ENCODE results near the gene REM1.

REM1 gene

DNA sequence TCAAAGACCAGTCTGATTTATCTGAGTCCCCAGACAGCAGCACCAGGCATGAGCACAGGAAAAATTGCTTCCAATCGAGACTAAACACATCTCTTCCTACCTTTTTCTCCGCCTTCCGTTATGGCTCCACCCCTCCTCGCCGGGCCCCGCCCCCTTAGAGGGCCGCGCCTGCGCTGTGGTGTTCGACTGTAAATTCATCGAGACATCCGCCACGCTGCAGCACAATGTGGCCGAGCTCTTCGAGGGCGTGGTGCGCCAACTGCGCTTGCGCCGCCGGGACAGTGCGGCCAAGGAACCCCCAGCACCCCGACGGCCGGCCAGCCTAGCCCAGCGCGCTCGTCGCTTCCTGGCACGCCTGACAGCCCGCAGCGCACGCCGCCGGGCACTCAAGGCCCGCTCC, 8.9 kb downstream of the REM1 start:
- DNase-seq (ENCODE audit: extremely low spot score): no peak
- POLR2A ChIA-PET: no interaction called here
- TF ChIP-seq ZNF384 (IDR thresholded peaks at IDR 0.05): no peak
- CTCF ChIA-PET: interaction anchor here (0.8 kb wide), 1 partner anchor 19 kb away, joined by 3 read pairs; no protein-coding TSS in a partner anchor

DNA sequence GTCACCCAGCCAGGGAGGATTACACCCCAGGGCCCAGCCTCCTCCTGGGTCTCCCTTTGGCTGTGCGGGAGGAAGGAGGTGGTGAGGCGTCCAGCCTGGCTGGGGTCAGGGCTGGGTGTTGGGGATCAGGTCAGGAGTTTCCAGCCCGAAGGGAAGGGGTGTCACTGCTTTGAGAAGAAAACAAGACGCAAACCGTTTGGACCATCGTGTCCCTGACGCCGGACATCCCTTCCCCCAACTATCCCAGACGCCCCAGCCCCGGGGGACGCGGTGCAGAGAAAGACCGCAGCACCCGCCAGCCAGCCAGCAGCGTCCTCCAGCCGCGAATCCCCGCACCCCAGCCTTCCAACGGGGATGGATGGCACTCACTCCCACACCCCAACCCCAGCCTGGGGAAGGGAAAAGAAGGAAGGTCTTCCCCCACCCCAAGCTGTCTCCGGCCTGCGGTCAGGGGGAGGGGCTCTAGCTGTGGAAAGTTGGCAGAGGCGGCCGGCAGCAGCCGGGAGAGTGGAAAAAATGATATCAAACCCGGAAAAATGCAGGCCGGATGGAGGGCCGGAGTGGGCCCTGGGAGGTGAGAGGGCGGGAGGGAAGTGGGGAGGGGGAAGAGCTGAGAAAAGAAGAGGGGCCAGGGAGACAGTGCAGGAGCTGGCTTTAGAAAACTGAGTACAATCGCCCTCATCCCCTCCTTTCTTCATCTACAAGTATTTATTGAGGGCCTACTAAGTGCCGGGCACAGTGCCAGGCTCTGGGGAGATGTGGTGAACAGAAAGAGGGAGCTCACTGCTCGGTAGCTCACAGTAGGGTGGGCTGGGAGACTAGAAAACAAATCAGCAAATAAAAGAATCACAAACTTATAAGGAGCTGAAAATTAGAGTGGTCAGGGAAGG, 10.6 kb downstream of the REM1 start:
- TF ChIP-seq LEF1 (IDR thresholded peaks at IDR 0.05; ENCODE audit: borderline replicate concordance) (no peak), SUZ12 (IDR thresholded peaks at IDR 0.05) (no peak), CTBP1 (IDR thresholded peaks at IDR 0.05; ENCODE audit: borderline replicate concordance) (no peak), ARNT (IDR thresholded peaks at IDR 0.05) (no peak), SP1 (IDR thresholded peaks at IDR 0.05) (no peak), L3MBTL2 (conservative IDR thresholded peaks at IDR 0.05) (no peak), ELF4 (IDR thresholded peaks at IDR 0.05) (no peak)
- no peak for DNase-seq (ENCODE audit: extremely low spot score)
- CTCF ChIA-PET: interaction anchor here (2.1 kb wide), 1 partner anchor 17 kb away, joined by 6 read pairs; no protein-coding TSS in a partner anchor
- POLR2A ChIA-PET: no interaction called here

DNA sequence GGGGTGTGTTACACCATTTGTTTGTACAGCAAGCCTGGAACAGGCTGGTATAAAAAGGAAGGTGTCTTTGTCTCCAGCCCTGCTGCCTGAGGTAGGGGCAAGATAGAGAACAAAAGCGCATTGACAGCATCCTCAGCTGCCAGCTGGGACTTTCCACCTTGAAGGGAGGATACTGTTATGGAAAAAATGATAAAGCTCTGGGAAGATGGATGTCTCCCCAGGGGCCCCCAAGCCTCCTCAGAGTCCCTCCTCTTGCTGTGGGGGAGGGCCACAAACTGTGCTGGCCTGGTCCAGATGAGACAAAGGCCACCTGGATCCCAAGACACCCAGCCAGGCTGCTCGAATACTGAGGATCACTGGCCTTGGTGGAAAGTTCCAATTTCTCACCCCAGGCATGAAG, 13.0 kb downstream of the REM1 start:
- POLR2A ChIA-PET: no interaction called here
- TF ChIP-seq SUZ12 (IDR thresholded peaks at IDR 0.05) (no peak), TARDBP (IDR thresholded peaks at IDR 0.05) (no peak), ZNF384 (IDR thresholded peaks at IDR 0.05) (no peak), HDGF (IDR thresholded peaks at IDR 0.05; ENCODE audit: borderline replicate concordance) (no peak), FOXA1 (IDR thresholded peaks at IDR 0.05) (no peak), NFRKB (IDR thresholded peaks at IDR 0.05) (no peak), BHLHE40 (IDR thresholded peaks at IDR 0.05; ENCODE audit: borderline replicate concordance) (no peak), CTBP1 (IDR thresholded peaks at IDR 0.05; ENCODE audit: borderline replicate concordance) (no peak)
- CTCF ChIA-PET: interaction anchor here (0.9 kb wide), 1 partner anchor 28 kb away, joined by 4 read pairs; no protein-coding TSS in a partner anchor
- DNase-seq (ENCODE audit: extremely low spot score): no peak

DNA sequence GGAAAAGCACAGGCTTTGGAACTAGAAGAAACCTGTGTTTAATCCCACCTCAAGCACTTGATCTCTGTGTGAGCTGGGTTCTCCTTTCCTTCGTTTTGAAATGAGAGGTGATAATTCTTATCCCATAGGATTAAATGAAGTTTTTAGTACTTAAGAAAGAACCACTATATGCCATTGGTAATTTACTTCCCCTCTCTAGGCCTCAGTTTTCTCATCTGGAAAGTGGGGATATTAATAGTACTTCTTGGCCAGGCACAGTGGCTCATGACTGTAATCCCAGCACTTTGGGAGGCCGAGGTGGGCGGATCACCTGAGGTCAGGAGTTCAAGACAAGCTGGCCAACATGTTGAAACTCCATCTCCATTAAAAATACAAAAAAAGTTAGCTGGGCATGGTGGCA, 14.1 kb downstream of the REM1 start:
- TF ChIP-seq L3MBTL2 (conservative IDR thresholded peaks at IDR 0.05) (no peak), NFRKB (IDR thresholded peaks at IDR 0.05) (no peak), ELF4 (IDR thresholded peaks at IDR 0.05) (no peak), HDGF (IDR thresholded peaks at IDR 0.05; ENCODE audit: borderline replicate concordance) (no peak), ARNT (IDR thresholded peaks at IDR 0.05) (no peak), CTBP1 (IDR thresholded peaks at IDR 0.05; ENCODE audit: borderline replicate concordance) (no peak), FOXA1 (IDR thresholded peaks at IDR 0.05) (no peak), FOXK2 (IDR thresholded peaks at IDR 0.05) (no peak), SP1 (IDR thresholded peaks at IDR 0.05) (no peak), SUZ12 (IDR thresholded peaks at IDR 0.05) (no peak), ZNF384 (IDR thresholded peaks at IDR 0.05) (no peak), LEF1 (IDR thresholded peaks at IDR 0.05; ENCODE audit: borderline replicate concordance) (no peak), FOXM1 (IDR thresholded peaks at IDR 0.05; ENCODE audit: borderline replicate concordance) (no peak), BHLHE40 (IDR thresholded peaks at IDR 0.05; ENCODE audit: borderline replicate concordance) (no peak), TARDBP (IDR thresholded peaks at IDR 0.05) (no peak)
- TF ChIP-seq, protein P1, sequence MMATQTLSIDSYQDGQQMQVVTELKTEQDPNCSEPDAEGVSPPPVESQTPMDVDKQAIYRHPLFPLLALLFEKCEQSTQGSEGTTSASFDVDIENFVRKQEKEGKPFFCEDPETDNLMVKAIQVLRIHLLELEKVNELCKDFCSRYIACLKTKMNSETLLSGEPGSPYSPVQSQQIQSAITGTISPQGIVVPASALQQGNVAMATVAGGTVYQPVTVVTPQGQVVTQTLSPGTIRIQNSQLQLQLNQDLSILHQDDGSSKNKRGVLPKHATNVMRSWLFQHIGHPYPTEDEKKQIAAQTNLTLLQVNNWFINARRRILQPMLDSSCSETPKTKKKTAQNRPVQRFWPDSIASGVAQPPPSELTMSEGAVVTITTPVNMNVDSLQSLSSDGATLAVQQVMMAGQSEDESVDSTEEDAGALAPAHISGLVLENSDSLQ (IDR thresholded peaks at IDR 0.05): no peak
- POLR2A ChIA-PET: no interaction called here
- CTCF ChIA-PET: interaction anchor here (2.9 kb wide), 1 partner anchor 14 kb away, joined by 15 read pairs; no protein-coding TSS in a partner anchor
- no peak for DNase-seq (ENCODE audit: extremely low spot score)

DNA sequence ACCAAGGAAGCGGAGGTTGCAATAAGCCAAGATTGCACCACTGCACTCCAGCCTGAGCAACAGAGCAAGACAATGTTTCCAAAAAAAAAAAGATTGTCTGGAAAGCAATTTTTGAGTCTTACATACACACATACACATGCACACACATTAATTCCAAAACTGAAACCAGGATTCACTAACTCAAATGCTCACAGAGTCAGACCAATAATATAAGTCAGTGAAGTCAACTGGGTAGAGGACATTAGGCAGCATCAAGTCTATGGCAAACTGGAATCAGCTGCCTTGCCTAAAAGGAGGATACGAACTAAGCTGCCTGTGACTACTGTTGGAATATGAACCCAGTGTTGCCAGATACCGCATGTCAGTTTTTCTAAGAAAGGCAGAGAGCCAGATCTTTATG, 15.7 kb downstream of the REM1 start:
- TF ChIP-seq FOXA1 (IDR thresholded peaks at IDR 0.05) (no peak), ELF4 (IDR thresholded peaks at IDR 0.05) (no peak), TARDBP (IDR thresholded peaks at IDR 0.05) (no peak), FOXK2 (IDR thresholded peaks at IDR 0.05) (no peak), CTBP1 (IDR thresholded peaks at IDR 0.05; ENCODE audit: borderline replicate concordance) (no peak), FOXM1 (IDR thresholded peaks at IDR 0.05; ENCODE audit: borderline replicate concordance) (no peak), LEF1 (IDR thresholded peaks at IDR 0.05; ENCODE audit: borderline replicate concordance) (no peak), L3MBTL2 (conservative IDR thresholded peaks at IDR 0.05) (no peak), BHLHE40 (IDR thresholded peaks at IDR 0.05; ENCODE audit: borderline replicate concordance) (no peak), SP1 (IDR thresholded peaks at IDR 0.05) (no peak), HDGF (IDR thresholded peaks at IDR 0.05; ENCODE audit: borderline replicate concordance) (no peak), ARNT (IDR thresholded peaks at IDR 0.05) (no peak), ZNF384 (IDR thresholded peaks at IDR 0.05) (no peak), SUZ12 (IDR thresholded peaks at IDR 0.05) (no peak), NFRKB (IDR thresholded peaks at IDR 0.05) (no peak)
- TF ChIP-seq, protein P1 (IDR thresholded peaks at IDR 0.05): no peak
- DNase-seq (ENCODE audit: extremely low spot score): no peak
- ChIA-PET CTCF (interaction anchor here (0.7 to 2.9 kb wide), 2 partner anchors 12 to 18 kb away, joined by 4 to 15 read pairs; no protein-coding TSS in a partner anchor), POLR2A (no interaction called here)

DNA sequence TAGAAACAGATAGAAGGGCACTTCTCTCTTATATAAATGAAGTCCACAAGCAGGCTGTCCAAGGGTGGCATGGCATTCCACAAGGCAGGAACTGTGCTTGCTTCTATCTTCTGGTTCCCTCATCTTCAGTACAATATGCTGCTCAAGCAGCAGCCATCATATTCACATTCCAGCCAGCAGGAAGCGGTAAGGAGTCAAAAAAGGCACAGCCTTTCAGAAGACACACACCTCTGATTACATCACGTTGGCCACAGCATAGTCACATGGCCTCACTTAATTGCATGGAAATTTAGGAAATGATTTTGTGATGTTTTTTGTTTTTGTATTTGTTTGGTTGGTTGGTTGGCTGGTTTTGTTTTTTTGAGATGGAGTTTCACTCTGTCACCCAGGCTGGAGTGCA, 19.0 kb downstream of the REM1 start:
- CTCF ChIA-PET: interaction anchor here (1.2 kb wide), 1 partner anchor 33 kb away, joined by 4 read pairs; no protein-coding TSS in a partner anchor
- DNase-seq (ENCODE audit: extremely low spot score): peak; percentile 62
- TF ChIP-seq HDGF (IDR thresholded peaks at IDR 0.05; ENCODE audit: borderline replicate concordance): no peak
- POLR2A ChIA-PET: no interaction called here

All from HEK293T (cell line).